ENCODE measurements around the gene BTBD10.

DNA sequence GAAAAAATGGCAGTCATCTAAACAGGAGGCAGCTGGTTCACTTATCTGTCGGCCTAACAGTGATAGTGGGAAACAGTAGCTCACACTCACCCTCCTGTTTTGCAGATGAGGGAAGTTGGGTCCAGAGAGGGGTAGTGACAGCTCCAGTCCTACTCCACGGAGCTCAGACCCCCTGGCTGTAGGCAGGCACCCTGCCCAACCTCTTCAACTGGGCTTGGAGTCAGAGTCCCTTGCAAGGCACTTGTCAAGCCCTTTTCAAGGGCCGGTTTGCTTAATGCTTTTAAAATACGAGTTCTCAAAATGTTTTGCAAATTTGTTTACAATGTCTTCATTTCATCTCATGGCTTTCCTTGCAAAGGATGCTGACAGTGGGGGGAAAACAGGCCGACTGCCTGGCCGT is 110.3 kb downstream of the BTBD10 start:
- no peak for TF ChIP-seq POLR2AphosphoS5 (IDR thresholded peaks at IDR 0.05; ENCODE audit: low read depth)
- TF ChIP-seq, protein P1, sequence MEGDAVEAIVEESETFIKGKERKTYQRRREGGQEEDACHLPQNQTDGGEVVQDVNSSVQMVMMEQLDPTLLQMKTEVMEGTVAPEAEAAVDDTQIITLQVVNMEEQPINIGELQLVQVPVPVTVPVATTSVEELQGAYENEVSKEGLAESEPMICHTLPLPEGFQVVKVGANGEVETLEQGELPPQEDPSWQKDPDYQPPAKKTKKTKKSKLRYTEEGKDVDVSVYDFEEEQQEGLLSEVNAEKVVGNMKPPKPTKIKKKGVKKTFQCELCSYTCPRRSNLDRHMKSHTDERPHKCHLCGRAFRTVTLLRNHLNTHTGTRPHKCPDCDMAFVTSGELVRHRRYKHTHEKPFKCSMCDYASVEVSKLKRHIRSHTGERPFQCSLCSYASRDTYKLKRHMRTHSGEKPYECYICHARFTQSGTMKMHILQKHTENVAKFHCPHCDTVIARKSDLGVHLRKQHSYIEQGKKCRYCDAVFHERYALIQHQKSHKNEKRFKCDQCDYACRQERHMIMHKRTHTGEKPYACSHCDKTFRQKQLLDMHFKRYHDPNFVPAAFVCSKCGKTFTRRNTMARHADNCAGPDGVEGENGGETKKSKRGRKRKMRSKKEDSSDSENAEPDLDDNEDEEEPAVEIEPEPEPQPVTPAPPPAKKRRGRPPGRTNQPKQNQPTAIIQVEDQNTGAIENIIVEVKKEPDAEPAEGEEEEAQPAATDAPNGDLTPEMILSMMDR (conservative IDR thresholded peaks at IDR 0.05; ENCODE audit: low read depth in 2 of 2) = no peak
- TF ChIP-seq REST (IDR thresholded peaks at IDR 0.05; ENCODE audit: unreplicated experiment) = no peak
- no peak for TF ChIP-seq EZH2phosphoT487 (IDR thresholded peaks at IDR 0.05; ENCODE audit: unreplicated experiment)
- no peak for TF ChIP-seq ZNF114 (CRISPR knock-in tag; IDR thresholded peaks at IDR 0.05)
- TF ChIP-seq CREB1 (CRISPR knock-in tag; IDR thresholded peaks at IDR 0.05; ENCODE audit: low read depth) = no peak
- TF ChIP-seq JUNB (IDR thresholded peaks at IDR 0.05; ENCODE audit: unreplicated experiment) = no peak
- no peak for TF ChIP-seq ETS1 (IDR thresholded peaks at IDR 0.05)
- no peak for TF ChIP-seq EZH2 (IDR thresholded peaks at IDR 0.05; ENCODE audit: low read depth, unreplicated experiment)
- no peak for TF ChIP-seq STAT1 (IDR thresholded peaks at IDR 0.05; ENCODE audit: unreplicated experiment)
- no peak for TF ChIP-seq ZNF331 (CRISPR knock-in tag; IDR thresholded peaks at IDR 0.05; ENCODE audit: low read depth)
